ENCODE measurements around the gene NPHP1.
"Not testable (repeated sequence)": the region's sequence is repeated elsewhere in the genome, so short reads cannot be mapped to it uniquely, and the experiment has no call there.

The NPHP1 gene

GRCh38 chr2:110215566-110216158 is 10.8 kb upstream of the NPHP1 start:
- peaks cover 48% of the 10 kb centered on the region for H3K27me3 Mint-ChIP-seq (ENCODE audit: low read depth)
- peaks cover 10% of the 10 kb centered on the region for H3K9me3 Mint-ChIP-seq
- DNase-seq (ENCODE audit: low spot score) = no peak
- H3K27ac Mint-ChIP-seq = no peak overlapping the region
- peaks cover 5% of the 10 kb centered on the region for H3K4me1 Mint-ChIP-seq (ENCODE audit: low read depth)
- peaks cover 5% of the 10 kb centered on the region for H3K36me3 Mint-ChIP-seq (ENCODE audit: low read depth)
- no peak overlapping the region for H3K4me3 Mint-ChIP-seq

GRCh38 chr2:110215091-110215490 is 10.3 kb upstream of the NPHP1 start:
- Mint-ChIP-seq H3K9me3 (peaks cover 10% of the 10 kb centered on the region), H3K27me3 (ENCODE audit: low read depth) (peaks cover 43% of the 10 kb centered on the region), H3K36me3 (ENCODE audit: low read depth) (peaks cover 7% of the 10 kb centered on the region), H3K4me1 (ENCODE audit: low read depth) (peaks cover 5% of the 10 kb centered on the region), H3K27ac (no peak overlapping the region), H3K4me3 (no peak overlapping the region)
- DNase-seq (ENCODE audit: low spot score) = no peak

GRCh38 chr2:110213522-110213921 is 8.7 kb upstream of the NPHP1 start:
- not testable (repeated sequence) for H3K4me1 Mint-ChIP-seq (ENCODE audit: low read depth); DNase-seq (ENCODE audit: low spot score); H3K27ac Mint-ChIP-seq; H3K4me3 Mint-ChIP-seq
- peaks cover 10% of the 10 kb centered on the region for H3K9me3 Mint-ChIP-seq
- peaks cover 19% of the 10 kb centered on the region for H3K36me3 Mint-ChIP-seq (ENCODE audit: low read depth)
- H3K27me3 Mint-ChIP-seq (ENCODE audit: low read depth) = peaks cover 27% of the 10 kb centered on the region

- H3K36me3 Mint-ChIP-seq (ENCODE audit: low read depth) = peaks cover 24% of the 10 kb centered on the region
- peaks cover 21% of the 10 kb centered on the region for H3K27me3 Mint-ChIP-seq (ENCODE audit: low read depth)
- peak within 1 kb of the TSS; percentile 96 for H3K4me3 Mint-ChIP-seq
- peaks cover 10% of the 10 kb centered on the region for H3K9me3 Mint-ChIP-seq
- peak within 1 kb of the TSS; percentile 88 for H3K27ac Mint-ChIP-seq
- peak; percentile 75 for DNase-seq (ENCODE audit: low spot score)
- H3K4me1 Mint-ChIP-seq (ENCODE audit: low read depth) = peaks cover 8% of the 10 kb centered on the region
Observed at GRCh38 chr2:110211938-110212858, 7.4 kb upstream of the NPHP1 start, which contains the start of gene MTLN. Gene MTLN (minus strand): TSS chr2:110212547. CDS start chr2:110212525, 22 bp downstream.

GRCh38 chr2:110205660-110206455 is 1.0 kb upstream of the NPHP1 start:
- no peak for DNase-seq (ENCODE audit: low spot score)
- peak overlapping the region; percentile 90 for H3K4me3 Mint-ChIP-seq
- H3K36me3 Mint-ChIP-seq (ENCODE audit: low read depth) = peaks cover 20% of the 10 kb centered on the region
- peaks cover 3% of the 10 kb centered on the region for H3K27me3 Mint-ChIP-seq (ENCODE audit: low read depth)
- H3K9me3 Mint-ChIP-seq = no peaks in the 10 kb centered on the region
- peaks cover 16% of the 10 kb centered on the region for H3K4me1 Mint-ChIP-seq (ENCODE audit: low read depth)
- peak overlapping the region; percentile 5 for H3K27ac Mint-ChIP-seq

GRCh38 chr2:110198016-110198415 is 6.8 kb downstream of the NPHP1 start:
- Mint-ChIP-seq H3K27ac (no peak overlapping the region), H3K36me3 (ENCODE audit: low read depth) (no peaks in the 10 kb centered on the region), H3K4me3 (no peak overlapping the region), H3K4me1 (ENCODE audit: low read depth) (no peaks in the 10 kb centered on the region), H3K9me3 (no peaks in the 10 kb centered on the region), H3K27me3 (ENCODE audit: low read depth) (peaks cover 19% of the 10 kb centered on the region)
- no peak for DNase-seq (ENCODE audit: low spot score)

- Mint-ChIP-seq H3K27me3 (ENCODE audit: low read depth) (peaks cover 19% of the 10 kb centered on the region), H3K4me3 (no peak overlapping the region)
- DNase-seq (ENCODE audit: low spot score) = no peak
Observed at GRCh38 chr2:110197452-110197851, 7.4 kb downstream of the NPHP1 start.

GRCh38 chr2:110190169-110190568 is 14.6 kb downstream of the NPHP1 start:
- not testable (repeated sequence) for DNase-seq (ENCODE audit: low spot score); H3K36me3 Mint-ChIP-seq (ENCODE audit: low read depth); H3K4me3 Mint-ChIP-seq; H3K4me1 Mint-ChIP-seq (ENCODE audit: low read depth); H3K27ac Mint-ChIP-seq; H3K9me3 Mint-ChIP-seq
- H3K27me3 Mint-ChIP-seq (ENCODE audit: low read depth) = peaks cover 14% of the 10 kb centered on the region

More at GRCh38 chr2:110197452-110197851, 7.4 kb downstream of the NPHP1 start:
- Mint-ChIP-seq H3K27ac (no peak overlapping the region), H3K36me3 (ENCODE audit: low read depth) (no peaks in the 10 kb centered on the region), H3K4me1 (ENCODE audit: low read depth) (no peaks in the 10 kb centered on the region), H3K9me3 (no peaks in the 10 kb centered on the region)

GRCh38 chr2:110182449-110182848 is 22.4 kb downstream of the NPHP1 start:
- Mint-ChIP-seq H3K27ac (no peak overlapping the region), H3K4me1 (ENCODE audit: low read depth) (no peaks in the 10 kb centered on the region), H3K4me3 (no peak overlapping the region), H3K9me3 (peaks cover 14% of the 10 kb centered on the region), H3K27me3 (ENCODE audit: low read depth) (peaks cover 29% of the 10 kb centered on the region), H3K36me3 (ENCODE audit: low read depth) (no peaks in the 10 kb centered on the region)
- no peak for DNase-seq (ENCODE audit: low spot score)

- no peaks in the 10 kb centered on the region for H3K36me3 Mint-ChIP-seq (ENCODE audit: low read depth)
- no peak overlapping the region for H3K27ac Mint-ChIP-seq
- H3K27me3 Mint-ChIP-seq (ENCODE audit: low read depth) = peaks cover 34% of the 10 kb centered on the region
- no peak overlapping the region for H3K4me3 Mint-ChIP-seq
- no peaks in the 10 kb centered on the region for H3K4me1 Mint-ChIP-seq (ENCODE audit: low read depth)
- peaks cover 14% of the 10 kb centered on the region for H3K9me3 Mint-ChIP-seq
- DNase-seq (ENCODE audit: low spot score) = no peak
Observed at GRCh38 chr2:110180036-110180435, 24.8 kb downstream of the NPHP1 start.

- Mint-ChIP-seq H3K36me3 (ENCODE audit: low read depth) (no peaks in the 10 kb centered on the region), H3K4me1 (ENCODE audit: low read depth) (peaks cover 2% of the 10 kb centered on the region), H3K27ac (no peak overlapping the region), H3K9me3 (no peaks in the 10 kb centered on the region), H3K4me3 (no peak overlapping the region), H3K27me3 (ENCODE audit: low read depth) (peaks cover 19% of the 10 kb centered on the region)
- no peak for DNase-seq (ENCODE audit: low spot score)
Observed at GRCh38 chr2:110173523-110173922, 31.3 kb downstream of the NPHP1 start.

- DNase-seq (ENCODE audit: low spot score) = no peak
- Mint-ChIP-seq H3K27me3 (ENCODE audit: low read depth) (peaks cover 16% of the 10 kb centered on the region), H3K4me3 (no peak overlapping the region), H3K9me3 (no peaks in the 10 kb centered on the region), H3K27ac (no peak overlapping the region), H3K4me1 (ENCODE audit: low read depth) (peaks cover 2% of the 10 kb centered on the region), H3K36me3 (ENCODE audit: low read depth) (no peaks in the 10 kb centered on the region)
Observed at GRCh38 chr2:110172506-110172905, 32.3 kb downstream of the NPHP1 start.

GRCh38 chr2:110170102-110170501 is 34.7 kb downstream of the NPHP1 start:
- Mint-ChIP-seq H3K4me1 (ENCODE audit: low read depth) (peaks cover 2% of the 10 kb centered on the region), H3K27me3 (ENCODE audit: low read depth) (peaks cover 20% of the 10 kb centered on the region), H3K9me3 (no peaks in the 10 kb centered on the region), H3K4me3 (no peak overlapping the region), H3K27ac (no peak overlapping the region), H3K36me3 (ENCODE audit: low read depth) (no peaks in the 10 kb centered on the region)
- DNase-seq (ENCODE audit: low spot score) = no peak
